ENCODE data around the gene HSDL1. TPM values are rescaled to one million over a fixed set of nuclear protein-coding genes. Genes with fewer than 3 reads are reported as not detected.

The HSDL1 gene
- total and polyA plus RNA-seq, 2 of the 8 experiments (the other 6 are each of a cell fraction or from before 2014, with no cell fraction given), result 25.0 to 55.7 TPM

- TF ChIP-seq USF2 (IDR thresholded peaks at IDR 0.05; ENCODE audit: low read length) (peak; percentile 92), RBBP5 (IDR thresholded peaks at IDR 0.05; ENCODE audit: borderline replicate concordance, low read depth, low read length) (no peak), RAD21 (IDR thresholded peaks at IDR 0.05 in 1 of 2, conservative IDR thresholded peaks at IDR 0.05 in 1 of 2; ENCODE audit: low read depth in 2 of 2, low read length in 2 of 2) (peak in 1 of 2 experiments; percentile 17; a peak in 2 of 4 replicates), TAF1 (IDR thresholded peaks at IDR 0.05; ENCODE audit: low read depth, low read length) (peak; percentile 19; the same call in 1 of the 2 replicates), TBP (IDR thresholded peaks at IDR 0.05; ENCODE audit: low read depth, low read length) (peak; percentile 14; the same call in 1 of the 2 replicates), EZH2 (IDR thresholded peaks at IDR 0.05; ENCODE audit: low read depth, low read length, severe bottlenecking) (no peak), CREB1 (IDR thresholded peaks at IDR 0.05) (no peak), NRF1 (IDR thresholded peaks at IDR 0.05; ENCODE audit: low read depth, low read length) (peak; percentile 82), KDM4A (IDR thresholded peaks at IDR 0.05; ENCODE audit: low read depth, low read length, severe bottlenecking) (peak; percentile 13), EGR1 (IDR thresholded peaks at IDR 0.05; ENCODE audit: borderline replicate concordance, low read depth, low read length) (peak; percentile 85; the same call in 1 of the 2 replicates), ATF3 (IDR thresholded peaks at IDR 0.05; ENCODE audit: insufficient read depth, low read depth, low read length) (peak; percentile 84; the same call in 1 of the 2 replicates), SIN3A (conservative IDR thresholded peaks at IDR 0.05 in 1 of 2, IDR thresholded peaks at IDR 0.05 in 1 of 2; ENCODE audit: low read depth in 1 of 2, low read length in 2 of 2) (peak; percentile 72 to 97; a peak in 2 of 4 replicates), MAX (IDR thresholded peaks at IDR 0.05) (peak; percentile 34; the same call in 1 of the 2 replicates), POLR2A (IDR thresholded peaks at IDR 0.05; ENCODE audit: control extremely low read depth in 1 of 2, low read depth in 2 of 2, low read length in 2 of 2) (peak in 1 of 2 experiments; percentile 52; a peak in 2 of 3 replicates), TAF7 (optimal IDR thresholded peaks at IDR 0.05; ENCODE audit: borderline replicate concordance, low read depth, low read length) (no peak)
Observed at GRCh38 chr16:84144859-84145639, at the start of gene HSDL1, which contains the start of gene DNAAF1 (continued).
